NCI-H774 (cell line): Measurements from ENCODE around the gene TEX48.

Experiments
- DNase-seq: peaks from one replicate; lab custom pipeline; 2025; lab: John Stamatoyannopoulos, UW

Gene TEX48

GRCh38 chr9:114693248-114693855, 11.4 kb upstream of the TEX48 start:
- DNase-seq: no peak

GRCh38 chr9:114691956-114692295, 9.9 kb upstream of the TEX48 start:
- DNase-seq: no peak

DNA sequence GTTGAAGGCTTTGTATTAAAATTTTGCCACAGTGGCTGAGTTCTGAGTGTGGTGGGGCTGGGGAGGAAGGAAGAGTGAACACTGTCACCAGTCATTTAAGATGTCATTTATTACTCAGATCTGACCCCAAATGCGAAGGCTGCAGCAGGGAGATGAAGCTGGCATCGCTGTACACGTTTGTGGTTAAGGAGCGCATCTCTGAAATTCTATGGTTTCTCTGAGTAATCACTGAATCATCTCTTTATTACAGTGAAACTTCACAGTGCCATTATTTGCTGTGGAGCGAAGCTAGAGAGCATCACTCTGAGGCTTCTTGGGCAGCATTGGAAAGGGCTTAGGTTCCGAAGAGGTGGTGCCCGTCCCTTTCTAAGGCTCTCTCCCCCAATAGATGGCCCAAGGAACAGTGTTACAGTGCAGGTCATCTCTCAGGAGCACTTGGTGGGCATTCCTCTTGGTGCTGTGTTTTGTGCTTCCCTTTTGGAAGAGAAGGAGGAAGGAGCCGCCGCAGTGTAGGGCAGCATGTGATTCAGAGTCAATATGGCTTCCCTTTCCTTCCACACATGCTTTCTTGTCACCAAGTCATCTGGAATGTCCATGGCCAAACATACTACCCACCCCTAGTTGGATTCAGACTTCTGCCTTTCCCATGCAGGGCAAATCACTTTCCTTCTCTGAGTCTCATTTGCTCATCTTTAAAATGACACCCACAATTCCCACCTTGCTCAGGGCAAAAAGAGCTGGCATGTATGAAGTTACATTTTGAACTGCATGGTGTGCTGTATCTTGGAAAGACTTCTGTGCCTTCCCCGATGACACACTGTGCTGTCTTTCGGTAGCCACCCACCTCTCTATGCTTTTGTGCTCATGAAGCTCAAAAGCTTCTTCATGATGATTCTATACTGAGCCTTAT, 9.3 kb upstream of the TEX48 start:
- no peak for DNase-seq

GRCh38 chr9:114690308-114690707, 8.3 kb upstream of the TEX48 start:
- DNase-seq: no peak

GRCh38 chr9:114689813-114690212, 7.8 kb upstream of the TEX48 start:
- no peak for DNase-seq

DNA sequence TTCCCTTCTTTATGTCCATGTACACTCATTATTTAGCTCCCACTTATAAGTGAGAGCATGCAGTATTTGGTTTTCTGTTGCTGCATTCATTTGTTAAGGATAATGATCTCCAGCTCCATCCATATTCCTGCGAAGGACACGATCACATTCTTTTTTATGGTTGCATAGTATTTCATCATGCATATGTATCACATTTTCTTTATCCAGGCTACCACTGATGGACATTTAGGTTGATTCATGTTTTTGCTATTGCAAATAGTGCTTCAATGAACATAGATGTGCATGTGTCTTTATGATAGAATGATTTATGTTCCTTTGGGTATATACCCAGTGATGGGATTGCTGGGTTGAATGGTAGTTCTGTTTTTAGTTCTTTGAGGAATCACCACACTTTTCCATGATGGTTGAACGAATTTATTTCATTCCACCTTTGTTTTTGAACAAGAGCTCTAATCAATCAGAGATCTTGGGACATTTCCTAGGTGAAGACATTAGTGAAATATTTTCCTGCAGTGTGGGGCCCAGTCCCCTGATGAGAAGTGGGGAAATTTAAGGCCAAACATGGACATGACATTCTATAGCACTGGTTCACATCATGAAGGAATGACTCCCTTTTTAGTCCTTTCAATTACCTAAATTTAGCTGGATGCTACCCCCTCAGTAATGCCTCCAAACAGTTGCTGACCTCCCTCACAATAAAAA, 7.1 kb upstream of the TEX48 start:
- DNase-seq: no peak

DNA sequence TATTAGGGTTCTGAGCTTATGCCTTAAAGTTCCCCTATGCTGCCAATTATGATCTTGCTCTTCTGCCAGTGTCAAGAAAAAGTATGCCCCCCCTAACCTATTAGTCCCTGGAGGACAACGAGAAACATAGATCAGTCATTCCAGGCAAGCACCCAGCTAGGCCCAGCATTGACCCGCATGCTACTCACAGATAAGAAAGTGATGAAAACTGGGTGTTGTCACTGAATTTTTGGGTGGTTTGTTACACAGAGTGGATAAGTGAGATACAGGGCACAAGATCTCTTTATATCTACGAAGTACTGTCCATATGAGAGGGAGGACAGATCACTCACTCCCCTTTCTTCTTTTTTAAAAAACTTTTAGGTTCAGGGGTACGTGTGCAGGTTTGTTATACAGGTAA, 6.4 kb upstream of the TEX48 start:
- no peak for DNase-seq

DNA sequence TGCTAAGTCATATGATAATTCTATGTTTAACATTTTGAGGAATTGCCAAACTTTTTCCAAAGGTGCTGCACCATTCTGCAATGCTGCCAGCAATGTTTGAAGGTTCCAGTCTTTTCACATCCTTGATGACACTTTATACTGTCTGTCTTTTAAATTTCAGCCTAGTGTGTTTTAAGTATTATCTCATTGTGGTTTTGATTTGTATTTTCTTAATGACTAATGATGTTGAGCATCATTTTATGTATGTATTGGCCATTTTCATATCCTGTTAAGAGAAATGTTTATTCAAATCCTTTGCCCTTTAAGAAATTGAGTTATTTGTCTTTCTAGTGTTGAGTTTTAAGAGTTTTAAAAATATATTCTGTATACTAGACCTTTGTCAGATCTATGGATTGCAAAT, 5.0 kb upstream of the TEX48 start:
- no peak for DNase-seq

GRCh38 chr9:114685951-114686350, 4.0 kb upstream of the TEX48 start:
- DNase-seq: no peak

- no peak for DNase-seq
Measured at GRCh38 chr9:114684036-114684435, 2.0 kb upstream of the TEX48 start.

DNA sequence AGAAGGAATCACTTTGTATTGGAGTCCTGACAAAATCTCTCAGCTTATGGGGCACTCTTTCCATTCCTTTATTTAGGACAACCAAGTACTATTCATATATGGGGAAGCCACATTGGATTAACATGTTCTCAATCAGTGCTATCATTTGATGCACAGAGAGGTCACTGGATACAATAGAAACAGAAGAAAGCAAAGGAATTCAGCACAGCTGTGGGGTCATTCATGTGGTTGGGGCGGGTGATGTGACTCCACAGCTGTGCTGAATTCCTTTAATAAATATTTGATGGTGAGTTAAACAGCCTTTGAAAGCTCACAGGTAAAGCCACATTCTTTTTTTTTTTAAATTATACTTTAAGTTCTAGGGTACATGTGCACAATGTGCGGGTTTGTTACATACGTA, 854 bp upstream of the TEX48 start:
- no peak for DNase-seq

GRCh38 chr9:114680259-114681001, 1.6 kb downstream of the TEX48 start:
- DNase-seq: no peak

GRCh38 chr9:114678795-114679194, 3.2 kb downstream of the TEX48 start:
- DNase-seq: no peak

- DNase-seq: no peak
Measured at GRCh38 chr9:114678130-114678529, 3.9 kb downstream of the TEX48 start.

- peak; percentile 26 for DNase-seq
Measured at GRCh38 chr9:114677418-114677817, 4.6 kb downstream of the TEX48 start.

DNA sequence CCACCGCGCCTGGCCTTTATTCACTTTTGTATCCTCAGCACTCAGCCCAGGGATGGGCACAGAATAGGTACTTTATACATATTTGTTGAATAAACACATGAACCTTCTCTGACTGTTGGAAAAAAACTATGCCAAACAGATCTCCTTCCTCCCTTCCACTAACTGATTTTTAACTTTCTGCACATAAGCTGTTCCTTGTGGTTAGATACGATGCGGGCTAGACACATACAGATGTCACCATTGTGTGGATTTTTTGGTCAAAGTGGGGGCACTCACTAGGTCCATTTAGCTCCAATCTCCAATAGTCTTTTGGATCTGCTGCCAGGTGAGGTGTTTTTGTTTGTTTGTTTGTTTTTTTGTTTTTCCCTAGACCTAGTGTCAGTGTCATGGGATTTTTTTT, 5.1 kb downstream of the TEX48 start:
- no peak for DNase-seq

DNA sequence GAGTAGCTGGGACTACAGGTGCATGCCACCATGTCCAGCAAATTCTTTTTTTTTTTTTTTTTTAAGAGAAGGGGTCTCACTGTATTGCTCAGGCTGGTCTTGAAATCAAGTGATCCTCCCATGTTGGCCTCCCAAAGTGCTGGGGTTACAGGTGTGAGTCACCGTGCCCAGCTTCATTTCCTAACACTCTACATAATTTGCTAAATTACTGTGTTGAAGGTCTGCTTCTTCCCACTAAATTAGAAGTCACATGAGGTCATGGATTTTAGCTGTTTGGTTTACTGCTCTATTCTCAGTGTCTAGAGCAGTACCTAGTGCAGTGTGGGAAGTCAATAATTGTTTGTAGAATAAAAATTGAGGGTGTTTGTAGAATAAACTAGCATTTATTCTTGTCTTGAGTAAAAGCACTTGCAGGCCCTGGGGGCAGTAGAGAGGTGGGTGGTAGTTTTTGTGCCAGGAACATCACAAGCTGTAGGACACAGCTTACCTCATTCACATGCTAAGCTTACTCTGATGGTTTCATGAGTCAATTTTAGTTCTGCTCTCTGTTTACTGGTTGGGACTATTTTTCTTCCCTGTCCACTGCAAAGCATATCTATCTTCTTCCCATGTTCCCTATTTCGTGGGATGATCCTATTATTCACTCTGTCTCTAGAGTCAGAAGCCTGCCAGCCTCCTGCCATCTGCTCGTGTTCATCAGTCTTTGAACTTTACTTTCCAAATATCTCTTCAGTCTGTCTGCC, 7.0 kb downstream of the TEX48 start:
- DNase-seq: no peak

- no peak for DNase-seq
Measured at GRCh38 chr9:114674076-114674797, 7.8 kb downstream of the TEX48 start.

DNA sequence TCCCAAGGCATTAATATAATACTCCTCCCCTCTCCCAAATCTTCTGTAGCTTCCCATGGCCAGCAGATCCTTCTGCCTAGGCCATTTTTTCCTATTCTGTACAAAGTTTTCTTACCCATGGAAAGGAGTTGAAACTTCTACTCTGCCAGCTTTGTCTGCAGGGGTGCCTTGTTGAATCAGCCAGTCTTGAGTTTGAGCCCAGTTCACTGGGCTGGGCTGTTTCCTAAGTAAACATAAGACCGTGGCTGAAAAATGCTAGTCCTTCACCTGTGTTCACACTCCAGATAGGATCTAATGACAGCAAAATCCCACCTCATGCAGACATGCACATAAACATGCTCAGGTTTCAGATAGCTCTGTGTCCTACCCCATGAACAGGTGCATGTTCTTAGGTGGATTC, 10.4 kb downstream of the TEX48 start:
- DNase-seq: peak; percentile 1

- no peak for DNase-seq
Measured at GRCh38 chr9:114669961-114670360, 12.0 kb downstream of the TEX48 start.

DNA sequence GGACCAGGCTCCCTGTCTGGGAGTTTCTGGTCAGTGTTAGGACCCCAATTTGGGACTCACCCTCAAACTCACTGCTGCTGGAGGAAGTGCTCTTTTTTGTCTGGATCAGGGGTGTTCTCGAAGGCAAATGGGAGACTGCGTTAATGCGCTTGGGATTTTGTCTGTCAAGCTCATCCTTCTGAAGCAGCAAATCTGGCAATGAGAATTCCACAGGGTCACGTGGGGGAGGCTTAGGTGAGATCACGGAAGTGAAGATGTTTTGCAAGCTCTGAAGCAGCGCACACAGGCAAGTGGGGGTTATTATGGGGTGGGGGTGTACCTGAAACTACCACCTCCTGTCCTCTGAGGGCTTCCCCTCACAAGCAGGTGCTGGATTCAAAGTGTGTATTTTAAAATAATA, 13.8 kb downstream of the TEX48 start:
- DNase-seq: no peak
